NCI-H774 (cell line): ENCODE results near the gene TEX19.
"Not testable (repeated sequence)": the region's sequence is repeated elsewhere in the genome, so short reads cannot be mapped to it uniquely, and the experiment has no call there.

Source experiments
- DNase-seq: peaks from one replicate; lab custom pipeline; 2025; lab: John Stamatoyannopoulos, UW

TEX19 gene

DNA sequence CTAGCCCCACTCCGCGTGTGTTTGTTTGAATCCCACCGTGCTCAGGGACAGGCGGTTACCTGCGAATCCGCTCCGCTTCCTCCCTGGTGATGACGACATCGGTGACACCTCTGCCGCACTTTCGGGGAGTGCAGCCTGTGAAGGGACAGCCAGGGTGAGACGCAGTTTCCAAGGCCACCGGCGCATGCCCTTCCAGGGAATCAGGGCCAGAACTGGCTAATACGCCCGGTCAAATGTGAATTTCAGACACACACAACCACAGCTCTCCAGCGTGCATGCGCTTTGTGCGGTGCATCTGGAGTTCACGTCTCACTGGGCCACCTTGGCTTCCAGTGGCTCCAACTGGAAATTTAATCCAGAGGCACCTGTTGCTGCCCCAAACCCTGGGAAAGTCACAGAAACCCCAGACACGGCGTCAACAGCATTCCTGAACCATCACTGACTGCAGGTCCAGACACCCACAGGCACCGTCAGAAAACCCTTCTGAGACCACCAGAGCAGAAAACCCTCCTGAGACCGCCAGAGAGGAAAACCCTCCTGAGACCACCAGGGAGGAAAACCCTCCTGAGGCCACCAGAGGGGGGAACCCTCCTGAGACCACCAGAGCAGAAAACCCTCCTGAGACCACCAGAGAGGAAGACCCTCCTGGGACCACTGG is 52.5 kb downstream of the TEX19 start:
- no peak for DNase-seq

GRCh38 chr17:82412081-82412480 is 53.0 kb downstream of the TEX19 start:
- DNase-seq, result not testable (repeated sequence)

GRCh38 chr17:82412535-82413520 is 53.8 kb downstream of the TEX19 start:
- DNase-seq, result peak; percentile 45
